Left ventricle myocardium superior (tissue), 1 donor: ENCODE measurements around the gene THUMPD2. TPM values are rescaled to one million over a fixed set of nuclear protein-coding genes. Genes with fewer than 3 reads are reported as not detected.

Source experiments
- ATAC-seq: fragments of 200-7000 bp; cut with Tn5 transposase; one replicate; pipeline ENCODE4 v1.9.1; 2020; ENCODE audit warnings: mild to moderate bottlenecking, moderate library complexity
- DNase-seq: peaks from one replicate; pipeline ENCODE4 v3.0.0-alpha.2; 2020
- intact Hi-C: fragments of 100-400 bp; cut with micrococcal nuclease; formaldehyde crosslinking; loops from one replicate; pipeline ENCODE4 v1.11.0; 2022
- total RNA-seq: library from RNA; stranded (reverse); fragmentation: NEBNext Ultra II Directional; extraction: Animal tissue kit (Norgen Biotek cat#: 25700); gene quantifications from one replicate; pipeline ENCODE4 v1.2.1, GENCODE V29; 2021
- donor health status: DM: no; HTN: yes; CAD: no; lungs with severe emphysema.

The THUMPD2 gene
- total RNA-seq, 1 donor from 2014 or later = 5.9 TPM

DNA sequence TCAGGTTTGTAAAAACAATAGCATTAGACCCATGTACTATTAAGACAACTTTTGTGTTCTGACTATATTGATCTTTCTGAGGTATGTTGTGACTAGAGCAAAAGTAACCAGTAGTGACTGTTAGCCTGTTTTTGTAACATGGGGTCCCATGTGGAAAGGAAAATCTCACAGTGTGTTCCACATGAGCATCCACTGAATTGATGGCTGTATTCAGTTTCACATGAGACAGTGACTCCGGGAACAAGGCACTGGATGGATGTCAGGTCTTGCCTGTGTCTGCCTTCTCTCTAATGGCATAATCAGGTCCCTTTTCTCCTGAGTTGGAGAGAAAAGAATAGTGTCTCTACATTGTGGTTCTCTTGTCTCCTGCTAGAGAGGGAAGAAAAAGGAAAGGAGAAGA lies 85.8 kb downstream of the THUMPD2 start:
- ATAC-seq = no peak
- intact Hi-C loops = no loop called here
- DNase-seq = no peak

DNA sequence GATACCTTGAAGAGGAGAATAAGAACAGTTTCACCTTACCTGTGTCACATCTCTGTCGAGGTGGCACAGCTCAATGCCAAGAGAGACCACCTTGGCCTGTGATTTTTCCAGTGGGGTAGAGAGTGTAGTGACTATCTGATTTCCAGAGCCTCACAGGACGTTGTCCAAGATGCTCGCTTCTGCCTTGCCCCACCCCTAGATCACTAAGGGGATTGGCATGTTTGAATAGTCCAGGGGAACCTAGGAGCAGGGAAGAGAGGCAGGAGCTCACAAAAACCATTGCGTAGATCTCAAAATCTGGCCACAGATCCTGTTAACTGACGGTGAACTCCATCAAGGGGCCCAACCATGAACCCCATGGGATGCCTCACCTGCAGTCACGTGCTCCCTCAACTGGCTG lies 89.2 kb downstream of the THUMPD2 start:
- ATAC-seq = no peak
- intact Hi-C loops = no loop called here
- DNase-seq = no peak

DNA sequence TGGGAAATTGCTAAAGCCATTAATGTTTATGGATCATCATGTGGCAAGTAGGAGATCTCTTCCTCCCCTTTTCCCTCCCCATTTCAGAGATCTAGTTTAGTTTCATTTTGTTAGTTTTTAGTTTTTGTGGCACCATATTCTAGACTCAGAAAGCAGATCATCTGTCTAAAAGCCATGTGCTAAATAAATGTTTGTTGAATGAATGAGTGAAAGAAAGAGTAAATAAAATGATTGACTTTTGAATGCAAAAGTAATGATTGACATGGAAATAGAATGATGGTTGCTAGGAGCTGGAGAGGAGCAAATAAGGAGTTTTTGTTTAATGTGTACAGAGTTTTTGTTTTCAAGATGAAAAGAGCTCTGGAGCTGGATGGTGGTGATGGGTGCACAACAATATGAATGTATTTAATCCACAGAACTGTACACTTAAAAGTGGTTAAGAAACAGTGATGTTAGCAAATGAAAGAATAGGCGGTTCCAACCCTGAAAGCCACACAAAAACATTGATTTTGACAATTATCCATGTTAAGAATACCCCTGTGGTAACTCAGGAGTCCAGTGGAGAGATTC lies 89.7 kb downstream of the THUMPD2 start:
- no peak for ATAC-seq
- DNase-seq = no peak
- intact Hi-C loops = no loop called here

DNA sequence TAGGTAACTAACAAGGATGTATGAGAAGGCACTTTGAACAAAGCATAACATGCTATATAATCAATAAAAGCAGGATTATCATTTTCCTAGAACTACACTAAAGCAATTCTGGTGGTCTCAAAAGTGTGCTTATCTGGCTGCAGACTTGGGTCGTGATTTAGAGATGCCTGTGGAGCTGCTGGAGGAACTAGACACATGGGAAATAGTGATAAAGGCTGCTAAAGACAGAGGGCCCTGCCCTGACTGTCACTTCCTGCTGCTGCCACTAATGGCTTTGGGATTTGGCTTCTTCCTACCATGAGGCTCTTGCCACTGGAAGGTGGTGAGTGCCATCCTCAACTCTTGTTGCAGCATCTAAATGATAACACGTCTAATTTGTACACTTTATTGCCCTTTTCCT lies 90.9 kb downstream of the THUMPD2 start:
- ATAC-seq (no peak), DNase-seq (no peak)
- intact Hi-C loops = no loop called here

DNA sequence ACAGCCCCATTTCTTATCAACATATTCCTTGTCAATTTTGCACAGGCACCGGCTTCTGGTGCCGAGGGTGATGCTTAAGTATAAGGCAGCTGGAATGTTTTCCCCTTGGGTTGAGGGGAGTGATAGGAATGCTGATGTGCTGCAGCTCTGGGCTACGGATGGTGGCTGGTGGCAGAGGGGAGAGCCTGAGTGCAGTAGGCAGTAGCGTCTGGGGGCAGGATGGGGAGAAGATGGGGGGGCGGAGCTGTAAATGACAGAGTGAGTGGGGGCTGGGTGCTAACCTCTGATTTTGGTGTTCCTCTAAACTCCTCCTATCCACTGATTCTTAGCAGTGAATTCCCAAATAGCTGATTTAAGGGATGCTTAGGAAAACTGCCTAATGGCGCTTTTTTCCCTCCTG lies 92.6 kb downstream of the THUMPD2 start:
- no peak for DNase-seq
- intact Hi-C loops = no loop called here
- ATAC-seq = no peak

Other genes with a start within 250 kb of the THUMPD2 start
- gene TMEM178A, start 113.3 kb downstream of the THUMPD2 start, total RNA-seq = 3.2 TPM